Liver (tissue), 9 donors: ENCODE data around the gene DRAXIN. TPM values are rescaled to one million over a fixed set of nuclear protein-coding genes. Genes with fewer than 3 reads are reported as not detected.

Experiments used
- DNase-seq: peaks from one replicate; pipeline ENCODE4 v3.0.0-alpha.2; 2017; ENCODE audit warnings: low spot score
- H3K27ac ChIP-seq, 2 donors: one replicate each; pipeline ENCODE4 v1.7.0; 2013; ENCODE audit warnings: inconsistent platforms in 2 of 2, low read length in 2 of 2, control low read depth in 1 of 2, low read depth in 1 of 2, mild to moderate bottlenecking in 1 of 2
- H3K27me3 ChIP-seq, 4 donors: one replicate each; pipeline versions ENCODE4 v1.6.1 to v1.7.0; 2013; ENCODE audit warnings: low read length in 3 of 4, inconsistent platforms in 1 of 4, mild to moderate bottlenecking in 1 of 4, moderate library complexity in 1 of 4; ENCODE audit not compliant: control insufficient read depth in 4 of 4, insufficient read depth in 4 of 4
- H3K36me3 ChIP-seq, 4 donors: one replicate each; pipeline versions ENCODE4 v1.6.1 to v1.7.0; 2013; ENCODE audit warnings: low read length in 3 of 4, mild to moderate bottlenecking in 3 of 4, low read depth in 1 of 4, moderate library complexity in 1 of 4; ENCODE audit not compliant: control insufficient read depth in 4 of 4, insufficient read depth in 3 of 4
- H3K4me1 ChIP-seq, 4 donors: one replicate each; pipeline versions ENCODE4 v1.6.1 to v1.7.0; 2013; ENCODE audit warnings: low read length in 3 of 4, mild to moderate bottlenecking in 3 of 4, moderate library complexity in 1 of 4; ENCODE audit not compliant: control insufficient read depth in 4 of 4, insufficient read depth in 4 of 4
- H3K4me3 ChIP-seq, 3 donors: one replicate each; pipeline versions ENCODE4 v1.6.1 to v1.7.0; 2013; ENCODE audit warnings: low read length in 3 of 3, control low read depth in 1 of 3, low read depth in 1 of 3, mild to moderate bottlenecking in 1 of 3
- H3K9ac ChIP-seq, 2 donors: one replicate each; pipeline ENCODE4 v1.7.0; 2013; ENCODE audit warnings: low read length in 2 of 2, mild to moderate bottlenecking in 2 of 2, moderate library complexity in 2 of 2, control low read depth in 1 of 2, low read depth in 1 of 2
- H3K9me3 ChIP-seq, 4 donors: one replicate each; pipeline versions ENCODE4 v1.6.1 to v1.7.0; 2013; ENCODE audit warnings: low read length in 3 of 4; ENCODE audit not compliant: control insufficient read depth in 4 of 4
- EGR1 ChIP-seq, 2 donors: IDR thresholded peaks; 2 replicates each; pipeline ENCODE4 v1.6.1; 2016 to 2018; ENCODE audit warnings: antibody characterized with exemption in 2 of 2, low read depth in 2 of 2
- FOXA1 ChIP-seq: IDR thresholded peaks from 2 replicates; pipeline ENCODE4 v1.6.1; 2016; ENCODE audit warnings: antibody characterized with exemption
- GABPA ChIP-seq, 2 donors: IDR thresholded peaks in 1 of 2; conservative IDR thresholded peaks in 1 of 2; 2 replicates each; pipeline ENCODE4 v1.6.1; 2016; ENCODE audit warnings: antibody characterized with exemption in 2 of 2, mild to moderate bottlenecking in 1 of 2, moderate library complexity in 1 of 2
- HNF4A ChIP-seq, 2 donors: conservative IDR thresholded peaks; 2 replicates each; pipeline ENCODE4 v1.6.1; 2016; ENCODE audit warnings: antibody characterized with exemption in 2 of 2, mild to moderate bottlenecking in 2 of 2
- JUND ChIP-seq, 2 donors: IDR thresholded peaks; 2 replicates each; pipeline ENCODE4 v1.6.1; 2016; ENCODE audit warnings: antibody characterized with exemption in 2 of 2
- RAD21 ChIP-seq, 2 donors: IDR thresholded peaks; 2 replicates each; pipeline ENCODE4 v1.6.1; 2016; ENCODE audit warnings: antibody characterized with exemption in 2 of 2, mild to moderate bottlenecking in 2 of 2
- SP1 ChIP-seq: IDR thresholded peaks from 2 replicates; pipeline ENCODE4 v1.6.1; 2018; ENCODE audit warnings: antibody characterized with exemption, mild to moderate bottlenecking
- YY1 ChIP-seq: IDR thresholded peaks from 2 replicates; pipeline ENCODE4 v1.6.1; 2016; ENCODE audit warnings: antibody characterized with exemption, mild to moderate bottlenecking
- WGBS: extraction: QIAGEN DNeasy Blood & Tissue Kit; methylation state at CpG from one replicate; pipeline ENCODE4 v1.1.7; 2013; 5-methylcytosine and 5-hydroxymethylcytosine counted together
- polyA plus RNA-seq, 2 donors: library from polyadenylated mRNA; stranded (reverse) in 1 of 2; unstranded in 1 of 2; fragments of 200-250 nt in 1 of 2; fragments of >200 nt in 1 of 2; fragmentation: Nextera tagmentation in 1 of 2; extraction: Ambion mirVana in 1 of 2; gene quantifications; one replicate each; pipeline versions ENCODE4 v1.2.1 to v1.2.3, GENCODE V29; 2013 to 2015
- total RNA-seq, 2 donors: library from RNA; depleted of rRNA; stranded (reverse); fragments of >200 nt; gene quantifications; one replicate each; pipeline ENCODE4 v1.2.3, GENCODE V29; 2014
- TF ChIP-seq, protein P1 (sequence below): fragments of 150-350 bp; IDR thresholded peaks from 2 replicates; pipeline ENCODE4 v1.5.1; 2017; ENCODE audit warnings: improper control_type of control experiment, low read depth, low read length; ENCODE audit not compliant: missing input control
- TF ChIP-seq, protein P2 (sequence below): IDR thresholded peaks from 2 replicates; pipeline ENCODE4 v1.6.1; 2016; ENCODE audit warnings: antibody characterized with exemption
- TF ChIP-seq, protein P3 (sequence below): IDR thresholded peaks from 2 replicates; pipeline ENCODE4 v1.6.1; 2016; ENCODE audit warnings: antibody characterized with exemption
- donor health status: healthy.
- donor health status: healthy.
- donor health status: healthy.
- donor health status: healthy.
- donor health status: healthy.

Gene DRAXIN
- total and polyA plus RNA-seq, 4 donors, result under 0.01 to 0.01 TPM; not detected in 2

DNA sequence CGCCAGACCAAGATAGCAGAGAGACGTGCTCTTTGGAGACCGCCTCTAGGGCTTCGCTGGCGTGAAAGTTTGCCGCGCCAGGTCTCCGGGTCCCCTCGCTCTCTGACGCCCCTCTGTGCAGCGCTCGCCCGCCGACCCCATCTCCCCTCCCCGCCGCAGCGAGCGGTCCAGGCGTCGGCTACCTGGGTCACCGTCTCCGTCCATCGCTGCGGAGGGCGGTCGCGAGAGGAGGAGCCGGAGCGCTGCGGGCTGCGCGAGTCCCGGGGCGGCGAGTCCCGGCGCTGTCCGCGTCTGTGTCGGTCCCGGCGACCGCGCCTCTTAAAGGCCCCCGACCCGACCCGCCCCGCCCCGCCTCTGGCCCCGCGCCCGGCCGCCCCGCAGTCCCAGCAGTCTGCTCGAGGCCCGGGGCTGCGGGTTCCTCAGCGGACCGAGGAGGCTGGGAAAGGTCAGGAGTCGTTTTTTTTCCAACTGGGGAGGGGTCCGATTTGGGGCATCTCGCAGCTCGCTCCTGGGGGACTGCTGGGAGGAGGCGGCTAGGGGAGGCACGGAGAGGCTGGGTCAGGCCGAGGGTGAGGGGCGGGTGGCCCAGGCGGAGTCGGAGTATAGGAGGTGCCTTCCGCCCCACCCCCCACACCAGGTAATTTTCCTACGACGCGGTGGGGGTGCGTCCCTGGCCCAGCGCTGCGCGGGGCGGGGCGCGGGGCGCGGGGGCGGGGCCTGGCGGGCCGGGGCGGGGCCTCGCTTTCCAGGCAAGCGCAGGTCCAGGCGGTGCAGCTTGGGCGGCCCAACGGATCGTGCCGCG, 37.2 kb upstream of the DRAXIN start, which contains the start of the genes FBXO2 and FBXO44:
TSS of gene FBXO2 (minus strand) at position 293 of the 802 bp plus-strand sequence. CDS start at position 204, 89 bp downstream.
TSS of gene FBXO44 (plus strand) at position 741 of the 802 bp plus-strand sequence. CDS start 959 bp downstream, outside the sequence.
- Histone ChIP-seq H3K27ac (no peak within 1 kb of the TSS), H3K36me3 (no peaks in the 10 kb centered on the region), H3K4me3 (peak within 1 kb of the TSS; percentile 46 to 74 (median 61)), H3K4me1 (peaks cover 0 to 31% (median 23%) of the 10 kb centered on the region in 4 donors), H3K27me3 (no peaks in the 10 kb centered on the region), H3K9ac (no peak within 1 kb of the TSS), H3K9me3 (no peaks in the 10 kb centered on the region)
- peak; percentile 72 for DNase-seq
- 11% methylated on average over 94 of the region's 94 CpGs for WGBS
- TF ChIP-seq YY1, result no peak
- no peak for TF ChIP-seq SP1
- TF ChIP-seq, protein P1, sequence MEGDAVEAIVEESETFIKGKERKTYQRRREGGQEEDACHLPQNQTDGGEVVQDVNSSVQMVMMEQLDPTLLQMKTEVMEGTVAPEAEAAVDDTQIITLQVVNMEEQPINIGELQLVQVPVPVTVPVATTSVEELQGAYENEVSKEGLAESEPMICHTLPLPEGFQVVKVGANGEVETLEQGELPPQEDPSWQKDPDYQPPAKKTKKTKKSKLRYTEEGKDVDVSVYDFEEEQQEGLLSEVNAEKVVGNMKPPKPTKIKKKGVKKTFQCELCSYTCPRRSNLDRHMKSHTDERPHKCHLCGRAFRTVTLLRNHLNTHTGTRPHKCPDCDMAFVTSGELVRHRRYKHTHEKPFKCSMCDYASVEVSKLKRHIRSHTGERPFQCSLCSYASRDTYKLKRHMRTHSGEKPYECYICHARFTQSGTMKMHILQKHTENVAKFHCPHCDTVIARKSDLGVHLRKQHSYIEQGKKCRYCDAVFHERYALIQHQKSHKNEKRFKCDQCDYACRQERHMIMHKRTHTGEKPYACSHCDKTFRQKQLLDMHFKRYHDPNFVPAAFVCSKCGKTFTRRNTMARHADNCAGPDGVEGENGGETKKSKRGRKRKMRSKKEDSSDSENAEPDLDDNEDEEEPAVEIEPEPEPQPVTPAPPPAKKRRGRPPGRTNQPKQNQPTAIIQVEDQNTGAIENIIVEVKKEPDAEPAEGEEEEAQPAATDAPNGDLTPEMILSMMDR, result no peak
- TF ChIP-seq JUND (IDR thresholded peaks at IDR 0.05), result no peak
- TF ChIP-seq RAD21 (IDR thresholded peaks at IDR 0.05), result no peak
- no peak for TF ChIP-seq HNF4A (conservative IDR thresholded peaks at IDR 0.05)
- TF ChIP-seq, protein P2, sequence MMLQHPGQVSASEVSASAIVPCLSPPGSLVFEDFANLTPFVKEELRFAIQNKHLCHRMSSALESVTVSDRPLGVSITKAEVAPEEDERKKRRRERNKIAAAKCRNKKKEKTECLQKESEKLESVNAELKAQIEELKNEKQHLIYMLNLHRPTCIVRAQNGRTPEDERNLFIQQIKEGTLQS, result no peak
- TF ChIP-seq, protein P3, sequence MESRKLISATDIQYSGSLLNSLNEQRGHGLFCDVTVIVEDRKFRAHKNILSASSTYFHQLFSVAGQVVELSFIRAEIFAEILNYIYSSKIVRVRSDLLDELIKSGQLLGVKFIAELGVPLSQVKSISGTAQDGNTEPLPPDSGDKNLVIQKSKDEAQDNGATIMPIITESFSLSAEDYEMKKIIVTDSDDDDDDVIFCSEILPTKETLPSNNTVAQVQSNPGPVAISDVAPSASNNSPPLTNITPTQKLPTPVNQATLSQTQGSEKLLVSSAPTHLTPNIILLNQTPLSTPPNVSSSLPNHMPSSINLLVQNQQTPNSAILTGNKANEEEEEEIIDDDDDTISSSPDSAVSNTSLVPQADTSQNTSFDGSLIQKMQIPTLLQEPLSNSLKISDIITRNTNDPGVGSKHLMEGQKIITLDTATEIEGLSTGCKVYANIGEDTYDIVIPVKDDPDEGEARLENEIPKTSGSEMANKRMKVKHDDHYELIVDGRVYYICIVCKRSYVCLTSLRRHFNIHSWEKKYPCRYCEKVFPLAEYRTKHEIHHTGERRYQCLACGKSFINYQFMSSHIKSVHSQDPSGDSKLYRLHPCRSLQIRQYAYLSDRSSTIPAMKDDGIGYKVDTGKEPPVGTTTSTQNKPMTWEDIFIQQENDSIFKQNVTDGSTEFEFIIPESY, result no peak
- TF ChIP-seq GABPA (IDR thresholded peaks at IDR 0.05 in 1 of 2, conservative IDR thresholded peaks at IDR 0.05 in 1 of 2), result no peak

DNA sequence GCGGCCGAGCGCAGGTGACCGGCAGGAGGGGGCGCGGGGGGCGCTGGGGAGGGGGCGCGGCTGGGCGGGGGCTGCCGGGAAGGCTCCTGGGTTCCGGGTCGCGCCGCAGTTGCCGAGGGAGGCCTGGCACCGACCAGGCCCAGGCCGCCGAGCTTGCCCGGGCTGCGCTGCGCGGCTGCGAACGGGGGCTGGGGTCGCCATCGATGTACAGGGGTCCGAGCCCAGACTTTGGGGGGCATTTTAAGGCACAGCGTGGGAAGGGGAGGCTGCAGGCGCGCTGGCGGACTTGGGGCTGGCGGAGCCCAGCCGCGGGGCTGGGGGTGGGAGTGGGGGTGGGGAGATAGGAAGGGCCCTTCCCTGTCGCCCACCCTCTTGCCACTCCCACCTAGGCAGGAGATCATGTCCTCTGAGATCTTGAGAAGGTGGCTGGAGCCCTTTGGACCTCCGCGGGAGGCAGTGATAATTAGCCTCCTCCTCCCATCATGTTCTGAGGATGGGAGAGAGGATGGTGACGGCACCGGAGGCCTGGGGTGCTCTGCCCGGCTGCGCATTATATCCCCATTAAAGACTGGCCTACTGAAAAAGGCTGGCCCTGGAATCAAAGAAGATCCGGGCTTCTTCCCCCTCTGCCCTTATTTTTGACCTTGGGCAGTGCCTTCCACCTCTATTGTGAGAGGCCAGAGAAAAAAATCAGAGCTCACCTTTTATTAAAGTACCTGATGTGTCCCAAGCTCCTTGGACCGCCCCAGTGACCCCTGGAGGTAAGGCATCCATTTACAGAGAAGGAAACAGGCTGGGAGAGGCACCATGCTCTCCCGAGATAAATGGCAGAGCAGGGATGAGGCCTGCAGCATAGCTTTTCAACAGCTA, 36.3 kb upstream of the DRAXIN start:
- WGBS, result 13% methylated on average over 45 of the region's 45 CpGs
- H3K9ac ChIP-seq, result no peak overlapping the region
- H3K4me3 ChIP-seq, result peak overlapping the region; percentile 46 to 74 (median 54)
- no peaks in the 10 kb centered on the region for H3K9me3 ChIP-seq
- peaks cover 0 to 23% (median 14%) of the 10 kb centered on the region in 4 donors for H3K4me1 ChIP-seq
- TF ChIP-seq, protein P3, result no peak
- no peak for TF ChIP-seq SP1
- TF ChIP-seq, protein P2, result no peak
- no peak for TF ChIP-seq EGR1 (IDR thresholded peaks at IDR 0.05; ENCODE audit: low read depth in 2 of 2)
- TF ChIP-seq FOXA1, result no peak
- H3K36me3 ChIP-seq, result peaks cover 0 to 5% (median 0%) of the 10 kb centered on the region in 4 donors
- no peak overlapping the region for H3K27ac ChIP-seq
- H3K27me3 ChIP-seq, result no peaks in the 10 kb centered on the region
- no peak for DNase-seq
